DND-41 (cell line): ENCODE data around the gene PRKRA.

Experiments used
- ATAC-seq: fragments of 200-7000 bp; cut with Tn5 transposase; 3 replicates; pipeline ENCODE4 v1.9.1; 2021; ENCODE audit warnings: low read depth; ENCODE audit not compliant: insufficient read depth
- DNase-seq: peaks from one replicate; pipeline ENCODE4 v3.0.0-alpha.2; 2020
- H2AFZ ChIP-seq: 2 replicates; pipeline ENCODE4 v1.6.0; 2012; ENCODE audit warnings: low read depth, low read length
- H3K27ac ChIP-seq: 2 replicates; pipeline ENCODE4 v1.5.1; 2012; ENCODE audit warnings: low read length, inconsistent platforms
- H3K27me3 ChIP-seq: fragments of 200-600 bp; sonication (generic); 2 replicates; pipeline ENCODE4 v1.6.0; 2012; ENCODE audit warnings: low read length, mild to moderate bottlenecking, inconsistent platforms; ENCODE audit not compliant: insufficient read depth, poor library complexity
- H3K36me3 ChIP-seq: 2 replicates; pipeline ENCODE4 v1.5.1; 2012; ENCODE audit warnings: low read length, inconsistent platforms; ENCODE audit not compliant: insufficient read depth
- H3K4me1 ChIP-seq: 2 replicates; pipeline ENCODE4 v1.5.1; 2012; ENCODE audit warnings: mild to moderate bottlenecking, low read length; ENCODE audit not compliant: insufficient read depth
- H3K4me2 ChIP-seq: 2 replicates; pipeline ENCODE4 v1.6.0; 2012; ENCODE audit warnings: mild to moderate bottlenecking, moderate library complexity, low read length, inconsistent platforms; ENCODE audit not compliant: insufficient read depth
- H3K4me3 ChIP-seq, 2 experiments: fragments of 200-600 bp in 1 of 2; shearing (Covaris generic) in 1 of 2; 2 replicates each; pipeline ENCODE4 v1.5.1; 2012 to 2016; ENCODE audit warnings: inconsistent platforms in 2 of 2, low read length in 2 of 2, mild to moderate bottlenecking in 2 of 2, low read depth in 1 of 2, moderate library complexity in 1 of 2
- H3K79me2 ChIP-seq: 2 replicates; pipeline ENCODE4 v1.6.0; 2012; ENCODE audit warnings: low read length, inconsistent platforms; ENCODE audit not compliant: insufficient read depth
- H3K9ac ChIP-seq: 2 replicates; pipeline ENCODE4 v1.6.0; 2012; ENCODE audit warnings: low read depth, mild to moderate bottlenecking, inconsistent platforms, low read length, moderate library complexity
- H3K9me3 ChIP-seq: 2 replicates; pipeline ENCODE4 v1.5.1; 2012; ENCODE audit warnings: low read length, moderate library complexity, mild to moderate bottlenecking, inconsistent platforms; ENCODE audit not compliant: insufficient read depth, severe bottlenecking
- H4K20me1 ChIP-seq: 2 replicates; pipeline ENCODE4 v1.6.0; 2012; ENCODE audit warnings: low read length; ENCODE audit not compliant: insufficient read depth
- EZH2 ChIP-seq: IDR thresholded peaks from 3 replicates; pipeline ENCODE4 v1.6.1; 2012; ENCODE audit warnings: borderline replicate concordance, low read depth, mild to moderate bottlenecking, moderate library complexity, low read length, inconsistent platforms; ENCODE audit not compliant: severe bottlenecking
- TF ChIP-seq, protein P1 (sequence below): IDR thresholded peaks from 2 replicates; pipeline ENCODE4 v1.5.1; 2012; ENCODE audit warnings: borderline replicate concordance, low read length, moderate library complexity, mild to moderate bottlenecking; ENCODE audit not compliant: poor library complexity, severe bottlenecking; ENCODE audit errors: extremely low read depth

Gene PRKRA

DNA sequence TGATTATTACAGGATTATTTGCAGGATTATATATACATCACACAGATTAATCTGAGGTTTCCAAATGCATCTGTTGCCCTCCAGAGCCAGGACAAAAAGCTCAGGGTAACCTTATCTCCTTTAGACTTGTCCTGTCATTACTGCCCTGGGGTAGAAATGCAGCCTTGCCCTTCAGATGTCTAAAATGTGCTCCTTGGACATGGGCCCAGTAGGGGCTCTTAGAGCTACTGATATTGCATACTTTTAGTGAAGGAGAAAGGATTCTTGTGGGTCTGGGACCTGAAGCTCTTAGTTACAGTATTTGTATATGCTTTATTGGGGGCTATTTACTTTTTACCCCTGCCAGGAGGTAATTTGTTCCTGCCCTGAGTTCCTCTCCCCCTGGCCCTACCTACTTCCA lies 56.1 kb downstream of the PRKRA start:
- TF ChIP-seq, protein P1, sequence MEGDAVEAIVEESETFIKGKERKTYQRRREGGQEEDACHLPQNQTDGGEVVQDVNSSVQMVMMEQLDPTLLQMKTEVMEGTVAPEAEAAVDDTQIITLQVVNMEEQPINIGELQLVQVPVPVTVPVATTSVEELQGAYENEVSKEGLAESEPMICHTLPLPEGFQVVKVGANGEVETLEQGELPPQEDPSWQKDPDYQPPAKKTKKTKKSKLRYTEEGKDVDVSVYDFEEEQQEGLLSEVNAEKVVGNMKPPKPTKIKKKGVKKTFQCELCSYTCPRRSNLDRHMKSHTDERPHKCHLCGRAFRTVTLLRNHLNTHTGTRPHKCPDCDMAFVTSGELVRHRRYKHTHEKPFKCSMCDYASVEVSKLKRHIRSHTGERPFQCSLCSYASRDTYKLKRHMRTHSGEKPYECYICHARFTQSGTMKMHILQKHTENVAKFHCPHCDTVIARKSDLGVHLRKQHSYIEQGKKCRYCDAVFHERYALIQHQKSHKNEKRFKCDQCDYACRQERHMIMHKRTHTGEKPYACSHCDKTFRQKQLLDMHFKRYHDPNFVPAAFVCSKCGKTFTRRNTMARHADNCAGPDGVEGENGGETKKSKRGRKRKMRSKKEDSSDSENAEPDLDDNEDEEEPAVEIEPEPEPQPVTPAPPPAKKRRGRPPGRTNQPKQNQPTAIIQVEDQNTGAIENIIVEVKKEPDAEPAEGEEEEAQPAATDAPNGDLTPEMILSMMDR, result no peak
- TF ChIP-seq EZH2, result no peak

DNA sequence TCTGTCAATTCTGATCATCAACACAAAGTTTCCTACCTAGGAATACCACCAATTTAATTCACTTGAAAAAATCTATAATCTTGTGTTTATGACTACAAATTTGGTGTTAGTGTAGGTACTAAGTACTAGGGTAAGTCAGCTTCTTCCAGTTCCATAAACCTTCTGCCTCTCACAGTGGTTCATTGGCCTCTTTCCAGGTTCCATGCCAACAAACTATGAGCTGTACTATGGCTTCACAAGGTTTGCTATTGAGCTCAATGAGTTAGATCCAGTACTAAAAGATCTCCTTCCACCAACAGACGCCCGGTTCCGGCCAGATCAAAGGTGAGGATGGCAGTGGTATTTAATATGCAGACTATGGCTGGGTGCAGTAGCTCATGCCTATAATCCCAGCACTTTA lies 58.8 kb downstream of the PRKRA start:
- Histone ChIP-seq H3K9ac (no peak overlapping the region), H3K9me3 (no peaks in the 10 kb centered on the region), H3K27me3 (peaks cover 18% of the 10 kb centered on the region), H3K4me1 (no peaks in the 10 kb centered on the region), H3K27ac (no peak overlapping the region), H3K79me2 (no peaks in the 10 kb centered on the region), H4K20me1 (no peaks in the 10 kb centered on the region), H3K36me3 (no peaks in the 10 kb centered on the region), H3K4me3 (no peak overlapping the region), H2AFZ (no peak overlapping the region), H3K4me2 (no peak overlapping the region)
- TF ChIP-seq, protein P1, result no peak
- TF ChIP-seq EZH2, result no peak
- DNase-seq (no peak), ATAC-seq (no peak)

More for the DNA sequence above, 56.1 kb downstream of the PRKRA start:
- no peak overlapping the region for H3K9ac ChIP-seq
- ATAC-seq, result no peak
- no peaks in the 10 kb centered on the region for H3K79me2 ChIP-seq
- H3K36me3 ChIP-seq, result no peaks in the 10 kb centered on the region
- H2AFZ ChIP-seq, result no peak overlapping the region
- H3K4me3 ChIP-seq, result no peak overlapping the region
- no peaks in the 10 kb centered on the region for H3K9me3 ChIP-seq
- H3K4me2 ChIP-seq, result no peak overlapping the region
- no peak for DNase-seq
- H3K27me3 ChIP-seq, result peaks cover 18% of the 10 kb centered on the region
- no peak overlapping the region for H3K27ac ChIP-seq
- no peaks in the 10 kb centered on the region for H4K20me1 ChIP-seq
- H3K4me1 ChIP-seq, result no peaks in the 10 kb centered on the region

DNA sequence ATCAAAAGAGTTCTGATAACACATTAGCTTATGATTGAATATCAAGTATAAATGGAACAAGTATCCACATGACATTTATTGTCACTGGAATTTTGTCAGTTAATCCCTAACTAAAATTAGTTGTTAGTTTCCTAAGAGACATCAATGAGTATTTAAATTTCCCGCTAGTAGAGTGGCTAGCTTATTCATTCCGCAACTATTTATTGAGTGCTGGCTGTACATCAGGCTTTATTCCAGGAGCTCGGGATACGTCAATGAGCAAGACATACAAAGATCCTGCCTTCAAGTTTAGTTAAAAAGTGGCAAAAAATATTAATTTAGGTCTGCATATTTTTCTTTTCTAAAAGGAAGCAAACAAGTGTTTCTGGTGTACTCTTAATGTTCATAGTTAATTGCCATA lies 59.3 kb downstream of the PRKRA start:
- TF ChIP-seq, protein P1, result no peak
- TF ChIP-seq EZH2, result no peak
- Histone ChIP-seq H2AFZ (no peak overlapping the region), H4K20me1 (no peaks in the 10 kb centered on the region), H3K4me2 (no peak overlapping the region), H3K9ac (no peak overlapping the region), H3K27ac (no peak overlapping the region), H3K4me3 (no peak overlapping the region), H3K27me3 (peaks cover 18% of the 10 kb centered on the region), H3K36me3 (no peaks in the 10 kb centered on the region), H3K79me2 (no peaks in the 10 kb centered on the region), H3K9me3 (no peaks in the 10 kb centered on the region), H3K4me1 (no peaks in the 10 kb centered on the region)
- no peak for ATAC-seq
- no peak for DNase-seq

DNA sequence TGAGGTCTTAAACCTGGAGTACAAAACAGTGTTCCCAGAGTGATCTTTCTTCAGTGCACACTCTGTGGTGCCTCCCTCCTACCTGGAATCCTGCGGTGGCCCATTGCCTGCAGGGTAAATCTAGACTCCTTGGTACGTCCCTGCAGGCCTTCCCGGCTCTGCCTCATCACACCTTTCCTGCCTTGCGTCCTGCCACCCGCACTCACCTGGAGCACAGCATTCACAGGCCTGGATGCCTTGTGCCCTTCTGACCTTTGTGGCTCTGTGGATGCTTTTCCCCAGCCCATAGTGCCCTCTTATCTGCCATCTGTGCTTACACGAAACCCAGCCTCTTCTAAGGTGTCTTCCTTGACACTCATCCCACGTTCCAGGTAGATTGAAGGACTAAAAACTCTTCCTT lies 62.7 kb downstream of the PRKRA start:
- no peak overlapping the region for H3K4me3 ChIP-seq
- H3K36me3 ChIP-seq, result no peaks in the 10 kb centered on the region
- no peak overlapping the region for H2AFZ ChIP-seq
- peaks cover 14% of the 10 kb centered on the region for H3K27me3 ChIP-seq
- H3K79me2 ChIP-seq, result no peaks in the 10 kb centered on the region
- no peaks in the 10 kb centered on the region for H3K9me3 ChIP-seq
- TF ChIP-seq, protein P1, result no peak
- no peak for TF ChIP-seq EZH2
- ATAC-seq (no peak), DNase-seq (no peak)
- no peak overlapping the region for H3K9ac ChIP-seq
- H3K4me1 ChIP-seq, result no peaks in the 10 kb centered on the region
- H3K27ac ChIP-seq, result no peak overlapping the region
- H4K20me1 ChIP-seq, result no peaks in the 10 kb centered on the region
- H3K4me2 ChIP-seq, result no peak overlapping the region
